ENCODE results near the gene ART1. TPM values are rescaled to one million over a fixed set of nuclear protein-coding genes. Genes with fewer than 3 reads are reported as not detected.

Gene ART1
- total and polyA plus RNA-seq, 2 of the 4 experiments (the other 2 are of a cell fraction), result not detected

GRCh38 chr11:3686751-3687150 lies 41.8 kb downstream of the ART1 start:
- Histone ChIP-seq H3K14ac (replicated peaks; ENCODE audit: low read depth, low read length) (no peak overlapping the region), H3K4me1 (ENCODE audit: control insufficient read depth, insufficient read depth, low read length) (peaks cover 3% of the 10 kb centered on the region; the same call in 1 of the 2 replicates), H3K9ac (ENCODE audit: low read depth, low read length) (no peak overlapping the region), H2AFZ (replicated peaks; ENCODE audit: low read length, poor library complexity) (no peak overlapping the region), H4K8ac (ENCODE audit: low read depth in 2 of 2, low read length in 2 of 2) (no peak overlapping the region), H3K23ac (ENCODE audit: low read depth, low read length) (no peak overlapping the region), H2AK9ac (replicated peaks; ENCODE audit: low read depth, low read length, poor library complexity) (no peak overlapping the region), H3K79me1 (ENCODE audit: low read depth in 1 of 2, low read length in 2 of 2) (peaks cover 7 to 17% of the 10 kb centered on the region in 2 experiments; a peak in 3 of 4 replicates), H3K18ac (ENCODE audit: low read depth, low read length) (no peak overlapping the region), H3K27ac (ENCODE audit: insufficient read depth, low read length) (no peak overlapping the region), H2BK20ac (ENCODE audit: low read depth, low read length) (no peak overlapping the region), H3K4me3 (ENCODE audit: insufficient read depth, low read depth, low read length) (no peak overlapping the region), H2BK120ac (ENCODE audit: low read depth, low read length) (no peak overlapping the region), H3K56ac (ENCODE audit: extremely low read depth, insufficient read depth, low read length) (no peak overlapping the region), H3K9me1 (ENCODE audit: insufficient read depth, low read length) (peaks cover 4% of the 10 kb centered on the region), H3K9me3 (ENCODE audit: control insufficient read depth, insufficient read depth, low read length) (no peaks in the 10 kb centered on the region), H4K5ac (ENCODE audit: low read depth, low read length) (no peak overlapping the region), H2AK5ac (ENCODE audit: low read depth, low read length) (no peak overlapping the region), H4K20me1 (ENCODE audit: insufficient read depth, low read length) (0 out of 2 replicates have a peak, but pooled peaks cover 2% of the 10 kb centered on the region), H3K4me2 (ENCODE audit: low read depth, low read length) (no peak overlapping the region), H3K4ac (ENCODE audit: low read depth, low read length) (no peak overlapping the region), H2BK5ac (ENCODE audit: low read depth, low read length, poor library complexity, severe bottlenecking) (no peak overlapping the region), H4K91ac (ENCODE audit: insufficient read depth, low read depth, low read length) (no peak overlapping the region), H2BK15ac (ENCODE audit: low read depth, low read length) (no peak overlapping the region), H3K27me3 (ENCODE audit: control insufficient read depth, insufficient read depth, low read length) (no peaks in the 10 kb centered on the region), H3K36me3 (ENCODE audit: control insufficient read depth, insufficient read depth, low read length) (peaks cover 50% of the 10 kb centered on the region)
- no peak for TF ChIP-seq FOS (IDR thresholded peaks at IDR 0.05; ENCODE audit: low read depth, low read length)
- no peak for TF ChIP-seq MXI1 (IDR thresholded peaks at IDR 0.05; ENCODE audit: borderline replicate concordance, low read depth, low read length)
- no peak for TF ChIP-seq CEBPB (IDR thresholded peaks at IDR 0.05; ENCODE audit: low read depth, low read length)
- no peak for TF ChIP-seq MAFK (IDR thresholded peaks at IDR 0.05; ENCODE audit: low read depth, low read length)
- TF ChIP-seq RCOR1 (IDR thresholded peaks at IDR 0.05; ENCODE audit: insufficient replicate concordance, low read length), result no peak
- no peak for TF ChIP-seq ELK1 (IDR thresholded peaks at IDR 0.05; ENCODE audit: borderline replicate concordance, low read depth, low read length)
- TF ChIP-seq SMC3 (IDR thresholded peaks at IDR 0.05; ENCODE audit: low read depth, low read length), result no peak
- TF ChIP-seq MAZ (IDR thresholded peaks at IDR 0.05; ENCODE audit: borderline replicate concordance, low read depth, low read length), result no peak
- ChIA-PET CTCF (no interaction called here), POLR2A (ENCODE audit: unreplicated experiment) (no interaction called here)
- WGBS, 2 experiments (ENCODE audit: extremely low coverage in 2 of 2, insufficient read length in 1 of 2), result no CpG with 5 or more reads among the region's 4 CpGs
- dilution Hi-C loops (cut with HindIII; ENCODE audit: low sequenced_read_pairs, unreplicated experiment), result no loop called here
- DNase-seq (peak; percentile 35), ATAC-seq (ENCODE audit: low read depth) (no peak)
- intact Hi-C loops (cut with micrococcal nuclease), result no loop called here
- BruUV-seq (replicated peaks), result no TSS peak
- in situ Hi-C loops (cut with MboI; ENCODE audit: low sequenced_read_pairs), result no loop called here

Measured in IMR-90 (cell line).